ENCODE data around the gene CARD6.
"Not testable (repeated sequence)": the region's sequence is repeated elsewhere in the genome, so short reads cannot be mapped to it uniquely, and the experiment has no call there.

Gene CARD6

DNA sequence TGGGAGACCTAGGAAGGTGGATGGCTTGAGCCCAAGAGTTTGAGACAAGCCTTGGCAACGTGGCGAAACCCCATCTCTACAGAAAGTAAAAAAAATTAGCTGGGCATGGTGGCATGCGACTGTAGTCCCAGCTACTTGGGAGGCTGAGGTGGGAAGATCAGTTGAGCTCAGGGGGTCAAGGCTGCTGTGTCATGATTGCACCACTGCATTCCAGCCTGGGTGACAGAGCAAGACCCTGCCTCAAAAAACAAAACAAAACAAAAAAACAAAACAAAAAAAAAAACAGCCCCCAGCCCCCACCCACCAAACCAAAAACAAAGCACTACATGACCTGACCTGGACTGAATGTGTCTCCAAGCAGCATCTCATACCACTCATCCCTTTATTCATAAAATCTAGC lies 34.8 kb downstream of the CARD6 start:
- DNase-seq (ENCODE audit: low spot score), result no peak

- no peak for DNase-seq (ENCODE audit: low spot score)
Measured at GRCh38 chr5:40877371-40877988, 36.3 kb downstream of the CARD6 start.

- no peak for DNase-seq (ENCODE audit: low spot score)
Measured at GRCh38 chr5:40879163-40879942, 38.2 kb downstream of the CARD6 start.

GRCh38 chr5:40882291-40882690 lies 41.1 kb downstream of the CARD6 start:
- no peak for DNase-seq (ENCODE audit: low spot score)

DNA sequence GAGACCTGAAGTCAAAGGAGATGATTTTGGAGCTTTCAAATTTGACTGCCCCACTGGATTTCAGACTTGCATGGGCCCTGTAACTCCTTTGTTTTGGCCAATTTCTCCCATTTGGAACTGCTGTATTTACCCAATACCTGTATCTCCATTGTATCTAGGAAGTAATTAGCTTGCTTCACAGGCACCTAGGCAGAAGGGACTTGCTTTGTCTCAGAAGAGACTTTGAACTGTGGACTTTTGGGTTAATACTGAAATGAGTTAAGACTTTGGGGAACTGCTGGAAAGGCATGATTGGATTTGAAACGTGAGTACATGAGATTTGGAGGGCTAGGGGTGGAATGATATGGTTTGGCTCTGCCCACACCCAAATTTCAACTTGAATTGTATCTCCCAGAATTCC lies 41.9 kb downstream of the CARD6 start:
- not testable (repeated sequence) for DNase-seq (ENCODE audit: low spot score)

DNA sequence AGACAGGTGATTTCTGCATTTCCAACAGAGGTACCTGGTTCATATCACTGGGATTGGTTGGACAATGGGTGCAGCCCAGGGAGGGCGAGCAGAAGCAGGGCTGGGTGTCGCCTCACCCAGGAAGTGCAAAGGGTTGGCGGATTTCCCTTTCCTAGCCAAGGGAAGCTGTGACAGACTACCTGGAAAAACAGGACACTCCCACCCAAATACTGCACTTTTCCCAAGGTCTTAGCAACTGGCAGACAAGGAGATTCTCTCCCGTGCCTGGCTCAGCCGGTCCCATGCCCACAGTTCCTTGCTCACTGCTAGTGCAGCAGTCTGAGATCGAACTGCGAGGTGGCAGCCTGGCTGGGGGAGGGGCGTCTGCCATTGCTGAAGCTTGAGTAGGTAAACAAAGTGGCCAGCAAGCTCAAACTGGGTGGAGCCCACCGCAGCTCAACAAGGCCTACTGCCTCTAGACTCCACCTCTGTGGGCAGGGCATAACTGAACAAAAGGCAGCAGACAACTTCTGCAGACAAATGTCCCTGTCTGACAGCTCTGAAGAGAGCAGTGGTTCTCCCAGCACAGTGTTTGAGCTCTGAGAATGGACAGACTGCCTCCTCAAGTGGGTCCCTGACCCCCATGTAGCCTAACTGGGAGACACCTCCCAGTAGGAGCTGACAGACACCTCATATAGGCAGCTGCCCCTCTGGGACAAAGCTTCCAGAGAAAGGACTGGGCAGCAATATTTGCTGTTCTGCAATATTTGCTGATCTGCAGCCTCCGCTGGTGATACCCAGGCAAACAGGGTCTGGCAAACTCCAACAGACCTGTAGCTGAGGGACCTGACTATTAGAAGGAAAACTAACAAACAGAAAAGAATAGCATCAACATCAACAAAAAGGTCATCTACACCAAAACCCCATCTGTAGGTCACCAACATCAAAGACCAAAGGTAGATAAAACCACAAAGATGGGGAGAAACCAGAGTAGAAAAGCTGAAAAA lies 54.6 kb downstream of the CARD6 start:
- DNase-seq (ENCODE audit: low spot score), result peak; percentile 50

- DNase-seq (ENCODE audit: low spot score), result peak; percentile 75
Measured at GRCh38 chr5:40904205-40904993, 63.2 kb downstream of the CARD6 start.

DNA sequence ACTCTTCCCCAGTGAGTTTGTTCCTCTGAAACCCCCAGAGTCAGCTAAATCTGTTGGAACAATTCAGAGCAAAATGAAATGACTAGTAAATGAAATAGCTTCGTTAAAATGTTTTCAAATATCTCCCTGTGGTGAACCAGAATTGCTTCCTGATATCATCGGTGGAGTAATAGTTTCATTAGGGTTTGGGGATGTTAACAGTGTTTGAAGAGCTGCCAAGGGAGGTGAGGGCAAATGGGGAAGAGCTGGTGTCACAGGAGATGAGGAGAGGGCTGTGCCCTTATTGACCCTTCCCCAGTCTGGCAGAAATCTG lies 63.8 kb downstream of the CARD6 start:
- DNase-seq (ENCODE audit: low spot score), result no peak

- no peak for DNase-seq (ENCODE audit: low spot score)
Measured at GRCh38 chr5:40906351-40906751, 65.2 kb downstream of the CARD6 start.

DNA sequence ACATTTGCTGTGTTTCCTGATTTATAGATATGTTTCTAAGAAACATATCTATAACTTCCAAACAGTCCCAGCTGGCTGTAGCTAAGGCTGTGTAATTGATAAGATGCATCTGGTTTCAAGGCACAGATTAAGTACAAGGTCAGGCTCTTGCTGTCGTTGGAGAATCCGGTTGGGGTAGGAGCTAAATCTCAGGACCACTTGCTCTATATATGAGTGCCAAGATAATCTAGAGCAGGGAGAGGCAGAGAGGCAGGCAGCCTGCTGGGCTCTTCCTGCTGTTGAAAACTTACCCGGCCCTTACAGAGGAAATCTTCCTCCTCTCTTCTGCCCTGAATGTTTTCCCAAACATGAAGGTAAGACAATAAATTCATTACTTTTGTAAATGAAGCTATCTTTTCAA lies 68.1 kb downstream of the CARD6 start, which contains the start of gene C7:
TSS of gene C7 (plus strand) at position 234 of the 400 bp plus-strand sequence. CDS start at position 348, 114 bp downstream.
- DNase-seq (ENCODE audit: low spot score), result no peak

DNA sequence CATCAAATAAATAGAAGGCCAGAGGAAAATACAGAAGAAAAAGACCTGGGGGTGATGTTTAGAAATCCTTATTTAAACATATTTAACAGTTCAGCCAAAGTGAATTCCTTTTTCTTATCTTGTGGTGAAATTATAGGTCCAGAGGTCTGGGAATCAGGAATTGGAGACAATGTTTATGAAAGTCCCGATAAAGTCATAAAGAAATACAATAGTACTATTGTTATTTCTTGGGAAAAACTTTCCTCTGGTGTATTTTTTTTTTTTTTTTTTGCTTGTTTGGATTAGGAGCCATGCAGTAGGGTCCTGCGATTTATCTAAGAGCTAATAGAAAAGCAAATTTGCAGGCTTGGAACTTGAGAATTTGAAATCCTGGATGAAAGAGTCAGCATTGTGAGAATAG lies 68.6 kb downstream of the CARD6 start:
- DNase-seq (ENCODE audit: low spot score), result no peak

All from ecto neural progenitor cell (in vitro differentiated cells).